Activated T-cell treated with anti-CD3 and anti-CD28 coated beads, Interleukin-2, amount 50 U/mL, for 24 hours (primary cell): Measurements from ENCODE around the gene LAMA5.

Source experiments
- DNase-seq: peaks from one replicate; pipeline ENCODE4 v3.0.0-alpha.2; 2020
- H3K27ac Mint-ChIP-seq: 2 replicates; pipeline ENCODE4 v1.8.0; 2020; ENCODE audit warnings: mild to moderate bottlenecking, mixed read lengths
- H3K27me3 Mint-ChIP-seq: 2 replicates; pipeline ENCODE4 v1.8.0; 2020; ENCODE audit warnings: mixed read lengths
- H3K36me3 Mint-ChIP-seq: 2 replicates; pipeline ENCODE4 v1.8.0; 2020; ENCODE audit warnings: low read depth, mixed read lengths
- H3K4me1 Mint-ChIP-seq: 2 replicates; pipeline ENCODE4 v1.8.0; 2020; ENCODE audit warnings: low read depth, mixed read lengths
- H3K4me3 Mint-ChIP-seq: 2 replicates; pipeline ENCODE4 v1.8.0; 2020; ENCODE audit warnings: mild to moderate bottlenecking, moderate library complexity, mixed read lengths
- H3K9me3 Mint-ChIP-seq: 2 replicates; pipeline ENCODE4 v1.8.0; 2020; ENCODE audit warnings: mixed read lengths

LAMA5 gene

DNA sequence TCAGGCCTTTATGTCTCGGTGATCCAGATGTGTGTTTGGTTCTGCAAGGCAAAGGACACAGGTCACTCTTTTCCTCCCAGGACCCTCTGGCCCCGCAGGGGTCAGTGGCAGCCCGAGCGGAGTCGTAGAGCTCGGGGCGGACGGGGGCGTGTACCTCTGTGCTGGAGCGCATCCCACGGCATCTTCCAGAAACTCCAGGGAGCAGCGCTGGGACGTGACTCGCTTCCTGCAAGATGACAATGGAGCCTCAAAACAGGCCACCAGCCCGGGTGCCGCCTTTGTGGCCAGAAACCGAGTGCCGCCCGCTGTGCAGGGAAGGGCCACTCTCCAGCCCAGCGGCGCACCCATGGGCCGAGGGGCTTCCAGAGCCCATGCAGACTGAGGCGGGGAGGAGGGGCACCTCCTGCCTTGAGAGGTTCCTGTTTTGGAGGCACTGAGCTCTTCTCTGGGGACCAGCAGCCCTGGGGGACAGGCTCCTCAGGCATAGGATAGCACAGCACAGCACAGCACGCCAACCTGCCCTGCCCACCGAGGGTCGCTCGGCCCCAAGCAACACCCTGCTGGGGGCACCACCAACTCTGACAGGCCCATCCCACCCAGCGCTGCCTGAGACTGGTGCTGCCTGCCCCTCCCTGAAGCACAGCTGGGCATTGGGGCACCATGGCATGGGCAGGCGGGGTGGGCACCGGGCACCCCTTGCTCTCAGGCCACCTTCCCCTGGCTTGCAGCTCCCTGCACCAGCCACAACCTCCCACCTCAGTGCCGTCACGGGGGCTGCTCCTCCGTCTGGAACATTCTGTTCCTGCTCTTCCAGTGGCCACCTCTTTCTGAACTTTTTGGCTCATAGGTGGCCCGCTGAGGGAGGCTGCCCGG, 29.5 kb upstream of the LAMA5 start:
- no peaks in the 10 kb centered on the region for H3K27me3 Mint-ChIP-seq
- no peaks in the 10 kb centered on the region for H3K9me3 Mint-ChIP-seq
- no peak for DNase-seq
- H3K4me3 Mint-ChIP-seq: no peak overlapping the region
- H3K36me3 Mint-ChIP-seq: peaks cover 48% of the 10 kb centered on the region
- H3K27ac Mint-ChIP-seq: no peak overlapping the region
- H3K4me1 Mint-ChIP-seq: no peaks in the 10 kb centered on the region

DNA sequence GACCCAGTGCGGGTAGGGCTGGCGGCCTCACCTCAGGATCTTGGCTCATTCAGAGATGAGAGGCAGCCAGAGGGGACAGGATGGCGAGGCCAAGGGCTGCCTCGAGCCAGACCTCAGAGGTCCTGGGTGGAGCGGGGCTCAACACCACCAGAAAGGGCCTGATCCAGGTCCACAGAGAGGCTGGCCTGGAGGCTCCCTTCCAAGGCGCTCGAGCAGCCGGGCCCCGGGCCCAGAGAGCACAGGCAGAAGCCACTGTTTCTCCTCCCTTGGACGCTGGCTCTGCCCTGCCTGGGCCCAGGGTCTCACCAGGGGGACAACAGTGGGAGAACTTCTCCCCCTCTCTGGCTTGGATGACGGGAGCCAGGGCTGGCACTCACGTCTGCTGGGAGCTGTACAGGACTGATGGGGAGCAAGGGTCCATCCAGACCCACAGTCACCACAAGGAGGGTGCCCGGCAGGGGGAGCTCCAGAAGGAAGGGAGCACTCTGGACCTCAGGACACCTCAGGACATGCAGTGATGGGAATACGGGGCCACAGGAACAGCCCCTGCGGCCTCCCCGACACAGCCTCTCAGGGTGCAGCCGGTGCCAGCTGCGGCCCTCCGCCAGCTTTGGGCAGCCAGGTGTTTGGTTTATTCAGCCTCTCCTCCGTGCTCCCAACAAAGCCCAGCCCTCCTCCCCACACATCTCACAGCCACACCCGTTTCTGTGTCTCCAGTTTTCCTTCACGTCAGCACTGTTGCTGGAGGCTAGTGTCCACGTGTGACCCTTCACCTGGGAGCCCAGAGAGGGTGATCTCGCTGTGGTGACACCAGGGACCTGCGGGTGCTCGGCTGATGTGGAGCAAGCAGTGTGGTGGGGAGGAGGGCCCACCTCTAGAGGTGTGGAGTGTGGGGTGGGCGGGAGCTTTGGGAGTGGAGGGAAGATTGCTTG, 28.5 kb upstream of the LAMA5 start:
- Mint-ChIP-seq H3K9me3 (no peaks in the 10 kb centered on the region), H3K27me3 (no peaks in the 10 kb centered on the region), H3K4me3 (no peak overlapping the region), H3K4me1 (peaks cover 2% of the 10 kb centered on the region), H3K27ac (peak overlapping the region; percentile 53), H3K36me3 (peaks cover 49% of the 10 kb centered on the region)
- DNase-seq: no peak

DNA sequence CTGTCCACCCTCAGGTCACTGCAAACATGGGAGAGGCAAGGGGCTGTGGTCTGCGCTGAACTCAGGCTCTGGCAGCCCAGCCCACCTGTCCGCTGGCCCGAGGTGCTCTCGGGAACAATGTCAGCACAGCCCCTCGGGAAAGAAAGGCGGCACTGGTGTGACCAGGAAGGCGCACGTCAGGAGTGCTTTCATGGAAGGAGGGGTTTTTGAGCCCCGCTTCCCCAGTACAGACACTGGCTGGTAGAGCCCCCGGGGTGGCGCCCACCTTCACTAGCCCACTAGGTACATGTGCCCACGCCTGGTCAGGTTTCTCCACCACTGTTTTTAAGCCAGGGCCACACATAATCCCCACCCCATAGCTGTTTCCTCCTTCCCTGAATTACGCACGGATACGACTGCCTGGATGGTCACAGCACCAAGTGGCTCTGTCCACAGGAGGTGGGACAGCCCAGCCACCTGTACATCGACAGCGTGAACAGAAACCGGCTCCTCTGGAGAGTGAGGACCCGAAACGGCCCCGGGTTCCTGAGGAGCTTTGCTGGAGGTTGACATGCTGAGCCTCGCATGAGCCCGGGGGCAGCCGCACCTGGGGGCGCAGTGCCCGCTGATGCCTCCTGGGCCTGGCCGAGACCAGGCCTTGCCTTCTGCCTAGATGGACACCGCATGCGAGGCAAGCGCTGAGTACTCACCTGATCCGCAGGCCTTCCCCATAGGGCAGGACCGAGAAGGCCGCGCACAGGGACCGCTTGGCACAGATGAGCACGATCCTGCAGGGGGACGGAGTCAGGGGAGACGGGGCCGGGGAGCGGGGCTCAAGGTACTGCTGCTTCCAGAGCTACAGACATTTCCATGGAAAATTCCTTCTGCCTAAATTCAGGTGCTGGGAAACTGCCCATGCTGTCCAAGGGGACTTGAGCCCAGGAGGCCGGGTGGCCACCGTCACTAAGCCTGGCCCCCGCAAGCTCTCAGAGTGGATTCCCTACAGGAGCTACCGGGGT, 27.4 kb upstream of the LAMA5 start:
- no peaks in the 10 kb centered on the region for H3K27me3 Mint-ChIP-seq
- peaks cover 8% of the 10 kb centered on the region for H3K4me1 Mint-ChIP-seq
- no peak overlapping the region for H3K4me3 Mint-ChIP-seq
- H3K36me3 Mint-ChIP-seq: peaks cover 58% of the 10 kb centered on the region
- no peak for DNase-seq
- H3K27ac Mint-ChIP-seq: peak overlapping the region; percentile 53
- no peaks in the 10 kb centered on the region for H3K9me3 Mint-ChIP-seq

DNA sequence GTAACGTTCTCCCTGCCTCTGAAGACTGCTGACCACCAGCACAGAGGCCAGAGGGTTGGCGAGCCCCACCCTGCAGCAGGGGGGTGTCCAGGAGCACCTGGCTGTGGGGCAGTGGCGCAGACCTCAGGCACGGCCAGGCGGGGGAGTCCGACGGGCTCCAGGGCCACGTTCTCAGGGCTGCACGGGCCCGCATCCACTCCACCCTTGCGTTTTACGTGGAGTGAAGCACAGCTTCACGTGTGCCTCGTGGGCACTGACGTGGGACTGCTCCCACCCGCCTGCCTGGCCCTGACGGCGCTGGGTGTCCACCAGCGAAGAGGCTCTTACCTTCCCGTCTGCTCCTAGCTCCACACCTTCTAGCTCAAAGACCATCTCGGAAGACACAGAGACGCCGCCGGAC, 26.7 kb upstream of the LAMA5 start:
- Mint-ChIP-seq H3K9me3 (no peaks in the 10 kb centered on the region), H3K4me3 (no peak overlapping the region), H3K27ac (no peak overlapping the region), H3K4me1 (peaks cover 15% of the 10 kb centered on the region), H3K27me3 (no peaks in the 10 kb centered on the region), H3K36me3 (peaks cover 65% of the 10 kb centered on the region)
- no peak for DNase-seq

DNA sequence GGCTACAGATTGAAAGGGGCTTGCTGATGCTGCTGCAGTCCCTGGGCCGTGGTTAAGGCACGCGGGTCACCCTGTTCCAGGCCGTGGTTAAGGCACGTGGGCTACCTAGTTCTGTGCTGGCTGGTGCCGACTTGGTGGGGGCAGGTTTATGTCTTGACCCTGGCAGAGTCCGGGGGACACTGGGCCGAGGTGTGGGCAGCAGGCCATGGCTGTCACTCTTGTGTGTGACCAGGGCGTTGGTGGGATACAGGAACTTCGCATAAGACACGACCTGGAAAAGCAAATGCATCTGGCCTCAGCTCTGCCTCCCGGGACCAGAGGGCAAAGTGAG, 26.2 kb upstream of the LAMA5 start:
- Mint-ChIP-seq H3K9me3 (no peaks in the 10 kb centered on the region), H3K27ac (peak overlapping the region; percentile 41), H3K27me3 (no peaks in the 10 kb centered on the region), H3K4me1 (peaks cover 20% of the 10 kb centered on the region), H3K36me3 (peaks cover 70% of the 10 kb centered on the region), H3K4me3 (no peak overlapping the region)
- DNase-seq: no peak

DNA sequence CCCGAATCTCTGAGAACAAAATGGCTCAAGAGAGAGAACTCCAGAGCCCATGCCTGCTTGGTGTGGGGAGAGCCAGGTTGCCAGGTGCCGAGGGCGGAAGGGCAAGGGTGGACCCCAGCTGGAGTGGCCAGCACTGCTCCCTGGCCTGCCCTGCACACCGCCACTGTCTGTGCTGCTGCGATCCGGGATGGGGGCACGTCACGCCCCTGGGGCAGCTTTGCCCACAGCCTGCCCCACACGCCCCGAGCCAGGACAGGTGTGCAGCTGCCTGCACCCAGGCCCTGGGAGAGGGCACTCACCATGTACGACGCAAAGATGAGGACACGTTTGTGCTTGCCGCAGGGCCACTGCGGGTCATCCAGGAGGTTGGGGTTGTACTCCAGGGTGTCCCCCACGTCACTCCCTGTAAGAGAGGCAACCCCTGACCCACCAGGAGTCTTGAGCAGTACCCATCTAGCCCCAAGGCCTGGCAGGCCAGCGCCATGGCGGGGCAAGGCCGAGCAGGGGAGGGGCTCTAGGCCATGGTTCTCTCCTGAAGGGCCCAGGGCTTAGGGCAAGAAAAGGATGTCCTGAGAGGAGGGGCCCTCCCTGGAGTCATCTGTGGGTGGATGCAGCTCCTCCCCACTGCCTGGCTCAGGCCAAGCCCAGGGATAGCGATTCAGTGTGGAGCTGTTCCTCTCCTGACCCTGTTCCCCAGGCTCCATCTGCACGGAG, 25.7 kb upstream of the LAMA5 start:
- Mint-ChIP-seq H3K36me3 (peaks cover 75% of the 10 kb centered on the region), H3K27ac (peak overlapping the region; percentile 41), H3K4me3 (no peak overlapping the region), H3K4me1 (peaks cover 24% of the 10 kb centered on the region), H3K27me3 (no peaks in the 10 kb centered on the region), H3K9me3 (no peaks in the 10 kb centered on the region)
- DNase-seq: no peak

DNA sequence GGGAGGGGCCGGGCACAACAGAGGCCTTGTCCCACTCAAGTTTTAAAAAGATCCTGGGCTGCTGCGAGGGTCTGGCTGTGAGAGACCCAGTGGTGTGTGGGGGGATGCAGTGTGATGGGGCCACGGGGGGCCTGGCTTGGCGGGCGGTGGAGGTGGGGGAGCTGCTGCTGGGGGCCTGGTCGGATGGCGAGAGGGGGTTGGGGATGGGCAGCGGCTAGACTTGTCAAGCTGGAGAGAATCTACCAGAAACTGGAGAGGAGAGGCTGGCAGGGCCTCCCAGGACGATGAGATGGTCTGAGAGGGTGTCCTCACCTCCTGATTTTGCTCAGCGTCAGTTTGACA, 24.9 kb upstream of the LAMA5 start:
- Mint-ChIP-seq H3K9me3 (no peaks in the 10 kb centered on the region), H3K4me3 (no peak overlapping the region), H3K27ac (peak overlapping the region; percentile 41), H3K4me1 (peaks cover 24% of the 10 kb centered on the region), H3K27me3 (no peaks in the 10 kb centered on the region), H3K36me3 (peaks cover 80% of the 10 kb centered on the region)
- DNase-seq: no peak

DNA sequence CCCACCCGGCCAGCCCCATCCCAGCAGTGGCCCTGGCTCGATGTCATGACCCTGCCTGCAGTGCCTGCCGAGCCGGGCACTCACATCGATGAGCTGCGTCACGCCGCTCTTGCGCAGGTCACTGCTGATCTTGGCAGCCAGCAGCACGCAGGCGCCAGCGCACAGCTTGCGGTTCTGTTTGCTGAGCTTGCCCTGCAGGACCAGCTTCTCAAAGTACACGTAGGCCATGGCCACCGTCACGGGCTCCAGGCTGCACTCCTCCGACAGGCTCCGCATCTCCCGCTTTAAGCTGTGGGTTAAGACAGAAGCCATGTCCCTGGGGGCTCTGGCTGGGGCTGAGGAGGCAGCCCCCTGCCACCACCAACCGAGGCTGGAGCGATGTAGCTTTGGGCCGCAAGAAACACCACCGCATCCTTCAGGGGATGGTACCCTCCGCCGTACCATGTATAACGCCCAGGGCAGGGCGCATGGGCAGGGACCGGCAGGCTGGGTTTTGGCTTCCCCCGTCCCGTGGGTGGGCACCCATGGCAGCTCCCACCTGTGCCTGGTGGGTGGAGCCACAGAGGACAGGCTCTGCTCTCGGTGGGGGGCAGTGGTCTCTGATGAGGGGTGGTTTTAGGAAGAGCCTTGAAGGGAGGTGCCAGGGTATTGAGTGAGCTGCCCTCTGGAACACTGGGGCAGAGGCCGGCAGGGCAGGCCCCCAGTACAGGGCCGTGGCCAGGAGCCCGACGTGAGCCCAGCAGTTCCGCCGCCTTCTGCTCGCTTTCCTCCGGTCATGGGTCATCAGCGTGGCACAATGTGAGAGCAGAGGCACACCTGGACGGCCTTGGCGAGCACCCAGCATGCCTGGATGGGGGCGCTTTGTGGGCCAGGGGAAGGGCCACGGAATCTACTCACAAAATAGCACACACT, 24.3 kb upstream of the LAMA5 start:
- Mint-ChIP-seq H3K4me1 (peaks cover 24% of the 10 kb centered on the region), H3K36me3 (peaks cover 82% of the 10 kb centered on the region), H3K27ac (peak overlapping the region; percentile 97), H3K4me3 (no peak overlapping the region), H3K27me3 (no peaks in the 10 kb centered on the region), H3K9me3 (no peaks in the 10 kb centered on the region)
- no peak for DNase-seq

DNA sequence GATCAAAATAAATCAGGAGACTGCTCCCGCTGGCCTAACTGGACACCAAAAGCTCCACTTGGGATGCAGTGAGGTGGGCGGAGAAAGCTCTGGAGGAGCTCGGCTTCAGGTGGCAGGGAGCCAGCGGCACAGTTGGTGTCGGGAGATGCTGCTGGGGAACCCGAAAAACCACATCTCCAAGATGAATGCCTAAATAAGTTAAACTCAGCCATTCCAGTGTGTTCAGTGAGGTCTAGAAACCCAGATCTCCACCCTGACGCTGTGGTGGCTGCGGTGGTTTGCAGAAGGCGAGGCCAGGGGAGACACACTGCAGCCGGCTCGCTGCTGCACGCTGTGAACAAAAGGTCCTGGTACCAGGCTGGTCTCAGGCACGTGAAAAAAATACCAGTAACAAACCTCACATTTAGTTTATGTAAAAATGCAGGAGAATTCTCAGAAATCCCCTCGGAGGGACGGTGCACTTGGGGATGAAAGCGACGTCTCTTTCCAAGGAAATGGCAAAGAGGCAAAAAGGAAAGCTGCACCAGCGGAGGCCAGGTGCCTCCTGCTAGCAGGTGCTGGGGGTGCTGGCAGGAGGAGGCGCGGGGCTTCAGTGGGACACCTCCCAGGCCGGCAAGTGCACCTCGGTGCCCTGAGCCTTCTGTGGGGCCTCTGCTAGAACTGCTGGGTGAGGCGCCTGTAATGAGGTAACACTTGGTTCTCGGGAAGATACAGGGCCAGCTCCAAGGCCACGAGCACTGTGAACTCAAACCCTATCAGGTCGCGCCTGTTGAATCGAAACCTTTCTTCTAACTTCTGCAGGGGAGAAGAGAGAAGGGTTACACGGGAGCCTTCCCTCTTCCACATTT, 23.4 kb upstream of the LAMA5 start:
- no peaks in the 10 kb centered on the region for H3K27me3 Mint-ChIP-seq
- peaks cover 25% of the 10 kb centered on the region for H3K4me1 Mint-ChIP-seq
- DNase-seq: no peak
- peak overlapping the region; percentile 31 for H3K4me3 Mint-ChIP-seq
- H3K27ac Mint-ChIP-seq: peak overlapping the region; percentile 97
- peaks cover 88% of the 10 kb centered on the region for H3K36me3 Mint-ChIP-seq
- H3K9me3 Mint-ChIP-seq: no peaks in the 10 kb centered on the region

DNA sequence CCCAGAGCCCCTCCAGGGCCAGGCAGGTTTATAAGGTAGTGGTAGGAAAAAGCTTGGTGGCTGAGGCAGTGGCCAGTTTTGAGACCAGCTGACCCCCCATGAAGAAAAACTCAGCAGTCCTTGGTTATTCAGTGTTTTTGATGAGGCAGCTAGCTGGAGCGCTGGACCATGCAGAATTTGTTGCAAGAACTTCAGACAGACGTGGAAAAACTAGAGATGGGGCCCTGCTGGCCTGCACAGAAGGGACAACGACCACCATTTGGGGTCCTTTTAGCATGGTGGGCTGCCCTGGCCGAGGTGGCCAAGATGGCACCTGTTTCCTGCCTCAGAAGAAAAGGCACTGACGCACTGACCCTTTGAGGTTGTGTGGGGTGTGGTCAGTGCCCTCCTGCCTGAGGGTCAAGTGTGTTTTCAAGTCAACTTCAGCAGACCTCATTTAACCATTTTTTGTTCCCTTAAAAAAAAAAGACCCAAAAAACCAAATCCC, 22.5 kb upstream of the LAMA5 start:
- Mint-ChIP-seq H3K4me1 (peaks cover 33% of the 10 kb centered on the region), H3K4me3 (peak overlapping the region; percentile 95), H3K27me3 (no peaks in the 10 kb centered on the region), H3K27ac (peak overlapping the region; percentile 97), H3K9me3 (no peaks in the 10 kb centered on the region), H3K36me3 (peaks cover 85% of the 10 kb centered on the region)
- DNase-seq: no peak

DNA sequence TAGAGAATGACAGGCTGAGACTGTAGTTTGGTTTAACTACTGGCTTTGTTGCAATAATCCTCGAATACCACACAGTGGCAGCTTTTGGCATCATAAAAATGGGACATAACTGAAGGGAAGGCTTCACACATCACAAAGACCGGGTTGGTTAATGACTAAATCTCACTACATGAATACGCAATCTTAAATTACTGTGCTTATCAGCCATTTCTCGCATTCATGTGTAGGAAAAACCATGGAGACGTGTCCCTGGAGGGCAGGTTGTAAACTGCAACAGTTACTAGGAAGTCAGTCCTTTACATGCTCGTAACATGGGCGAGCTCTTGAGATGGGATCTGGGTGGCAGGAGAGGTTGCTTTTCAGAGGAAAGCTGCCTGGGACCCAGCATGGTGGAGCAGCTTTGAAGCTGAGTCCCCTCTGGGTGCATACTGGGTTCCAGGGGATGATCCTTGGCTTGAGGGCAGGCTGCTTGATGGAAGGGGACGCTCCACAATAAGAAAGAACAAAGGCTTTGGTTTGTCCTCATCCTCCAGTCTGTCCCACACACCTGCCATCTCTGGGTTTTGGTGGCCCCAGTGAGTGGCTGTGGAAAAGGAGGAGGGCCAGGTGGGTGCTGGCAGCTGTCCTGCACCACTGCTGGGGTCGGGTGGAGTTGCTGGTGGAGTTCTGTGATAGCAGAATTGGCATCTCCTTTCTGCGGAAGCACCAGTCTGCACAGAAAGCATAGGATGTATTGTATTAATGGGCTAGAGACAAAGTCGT, 21.9 kb upstream of the LAMA5 start:
- Mint-ChIP-seq H3K4me1 (peaks cover 35% of the 10 kb centered on the region), H3K27me3 (no peaks in the 10 kb centered on the region), H3K36me3 (peaks cover 84% of the 10 kb centered on the region), H3K9me3 (no peaks in the 10 kb centered on the region), H3K27ac (peak overlapping the region; percentile 97), H3K4me3 (peak overlapping the region; percentile 95)
- no peak for DNase-seq
